Vagina (tissue), 2 donors: Measurements from ENCODE around the gene ACBD3.

Experiments used
- CTCF ChIP-seq, 3 experiments: fragments of 450-650 bp in 2 of 3; fragments of 200-600 bp in 1 of 3; sonication (generic) in 1 of 3; IDR thresholded peaks; one replicate each; pipeline ENCODE4 v1.5.1; 2017 to 2019; ENCODE audit warnings: antibody characterized with exemption in 3 of 3, mild to moderate bottlenecking in 2 of 3, moderate library complexity in 2 of 3
- POLR2AphosphoS5 ChIP-seq, 2 donors: sonication (generic); formaldehyde crosslinking; IDR thresholded peaks; one replicate each; pipeline ENCODE4 v1.9.0; 2017; ENCODE audit warnings: antibody characterized with exemption in 2 of 2, mild to moderate bottlenecking in 2 of 2, low read depth in 1 of 2; ENCODE audit not compliant: insufficient read depth in 1 of 2

- TF ChIP-seq CTCF (IDR thresholded peaks at IDR 0.05) (no peak), POLR2AphosphoS5 (IDR thresholded peaks at IDR 0.05; ENCODE audit: insufficient read depth in 1 of 2, low read depth in 1 of 2) (no peak)
Observed at GRCh38 chr1:226223786-226224244, 37.3 kb upstream of the ACBD3 start.
